HPDE6-E6E7 (cell line): Measurements from ENCODE around the gene SLC45A2.
"Not testable (repeated sequence)": the region's sequence is repeated elsewhere in the genome, so short reads cannot be mapped to it uniquely, and the experiment has no call there.

Experiments used
- DNase-seq: peaks from one replicate; pipeline ENCODE4 v3.0.0; 2011; ENCODE audit warnings: missing footprints; ENCODE audit errors: extremely low spot score

SLC45A2 gene, protein sequence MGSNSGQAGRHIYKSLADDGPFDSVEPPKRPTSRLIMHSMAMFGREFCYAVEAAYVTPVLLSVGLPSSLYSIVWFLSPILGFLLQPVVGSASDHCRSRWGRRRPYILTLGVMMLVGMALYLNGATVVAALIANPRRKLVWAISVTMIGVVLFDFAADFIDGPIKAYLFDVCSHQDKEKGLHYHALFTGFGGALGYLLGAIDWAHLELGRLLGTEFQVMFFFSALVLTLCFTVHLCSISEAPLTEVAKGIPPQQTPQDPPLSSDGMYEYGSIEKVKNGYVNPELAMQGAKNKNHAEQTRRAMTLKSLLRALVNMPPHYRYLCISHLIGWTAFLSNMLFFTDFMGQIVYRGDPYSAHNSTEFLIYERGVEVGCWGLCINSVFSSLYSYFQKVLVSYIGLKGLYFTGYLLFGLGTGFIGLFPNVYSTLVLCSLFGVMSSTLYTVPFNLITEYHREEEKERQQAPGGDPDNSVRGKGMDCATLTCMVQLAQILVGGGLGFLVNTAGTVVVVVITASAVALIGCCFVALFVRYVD

DNA sequence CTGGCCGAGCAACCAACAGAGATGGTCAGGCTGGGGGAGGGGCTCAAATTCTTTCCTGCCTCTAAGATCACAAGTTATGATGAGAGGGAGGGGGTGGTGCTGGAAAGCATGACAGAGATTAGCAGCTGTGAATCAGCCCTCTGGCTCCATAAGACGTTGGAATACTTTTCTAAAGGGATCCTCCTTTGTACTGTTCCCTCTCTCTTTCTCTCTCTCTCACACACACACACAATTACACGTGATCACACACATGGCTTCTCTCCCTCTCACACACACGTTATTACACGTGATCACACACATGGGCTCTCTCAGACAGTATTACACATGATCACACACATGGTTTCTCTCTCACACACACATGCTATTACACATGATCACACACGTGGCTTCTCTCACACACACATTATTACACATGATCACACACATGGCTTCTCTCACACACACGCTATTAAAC is at the start of gene SLC45A2:
Gene SLC45A2, minus strand, starts transcription at position 23 of the 454 bp plus-strand sequence. CDS start 110 bp downstream, outside the sequence.
- no peak for DNase-seq

DNA sequence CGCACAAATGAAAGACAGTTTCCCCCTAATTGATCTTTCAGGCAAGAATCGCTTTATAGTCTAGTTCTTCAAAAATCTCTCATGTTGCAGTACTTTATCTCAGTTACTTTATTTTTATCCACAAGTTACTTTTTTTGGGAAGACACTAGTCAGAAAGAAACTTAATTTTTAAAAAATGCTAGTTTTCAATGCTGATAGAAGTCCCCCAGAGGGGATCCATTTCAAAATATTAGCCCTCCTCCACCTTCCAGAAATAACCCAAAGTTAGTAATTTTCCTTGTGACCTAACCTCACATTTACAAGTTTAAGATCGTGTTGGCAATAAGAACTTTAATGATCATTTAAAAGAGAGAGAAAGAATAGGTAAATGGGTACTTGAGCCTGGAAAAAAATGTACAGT is 47.5 kb upstream of the SLC45A2 start:
- DNase-seq: no peak

GRCh38 chr5:34031117-34031516 is 46.6 kb upstream of the SLC45A2 start:
- DNase-seq: no peak

DNA sequence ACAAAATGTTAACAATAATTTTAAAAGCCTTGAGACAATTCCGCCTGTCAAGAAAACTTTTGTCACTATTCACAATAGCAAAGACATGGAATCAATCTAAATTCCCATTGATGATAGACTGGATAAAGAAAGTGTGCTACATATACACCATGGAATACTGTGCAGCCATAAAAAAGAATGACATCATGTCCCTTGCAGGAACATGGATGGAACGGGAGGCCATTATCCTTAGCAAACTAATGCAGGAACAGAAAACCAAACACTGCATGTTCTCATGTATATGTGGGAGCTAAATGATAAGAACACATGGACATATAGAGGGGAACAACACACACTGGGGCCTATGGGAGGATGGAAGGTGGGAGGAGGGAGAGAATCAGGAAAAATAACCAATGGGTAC is 46.1 kb upstream of the SLC45A2 start:
- not testable (repeated sequence) for DNase-seq

- DNase-seq: no peak
Observed at GRCh38 chr5:34030048-34030447, 45.6 kb upstream of the SLC45A2 start.

DNA sequence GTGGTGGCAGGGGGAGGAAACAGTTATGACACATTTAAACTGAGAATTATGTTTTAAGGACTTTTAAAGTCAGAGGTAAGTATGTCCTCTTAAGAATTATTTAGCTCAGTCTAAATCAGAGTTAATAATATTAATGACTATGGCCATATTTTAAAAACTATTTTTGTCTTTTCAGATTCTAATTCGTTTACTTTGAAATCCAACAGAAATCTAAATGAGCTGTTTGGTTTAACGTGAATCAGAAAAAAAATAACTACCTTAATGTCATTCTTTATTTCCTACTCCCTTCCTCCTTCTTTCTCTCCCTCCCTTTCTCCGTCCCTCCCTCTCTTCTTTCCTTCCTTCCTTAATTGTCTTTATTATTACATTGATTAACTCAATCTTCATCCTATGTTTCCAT is 43.9 kb upstream of the SLC45A2 start:
- DNase-seq: no peak

DNA sequence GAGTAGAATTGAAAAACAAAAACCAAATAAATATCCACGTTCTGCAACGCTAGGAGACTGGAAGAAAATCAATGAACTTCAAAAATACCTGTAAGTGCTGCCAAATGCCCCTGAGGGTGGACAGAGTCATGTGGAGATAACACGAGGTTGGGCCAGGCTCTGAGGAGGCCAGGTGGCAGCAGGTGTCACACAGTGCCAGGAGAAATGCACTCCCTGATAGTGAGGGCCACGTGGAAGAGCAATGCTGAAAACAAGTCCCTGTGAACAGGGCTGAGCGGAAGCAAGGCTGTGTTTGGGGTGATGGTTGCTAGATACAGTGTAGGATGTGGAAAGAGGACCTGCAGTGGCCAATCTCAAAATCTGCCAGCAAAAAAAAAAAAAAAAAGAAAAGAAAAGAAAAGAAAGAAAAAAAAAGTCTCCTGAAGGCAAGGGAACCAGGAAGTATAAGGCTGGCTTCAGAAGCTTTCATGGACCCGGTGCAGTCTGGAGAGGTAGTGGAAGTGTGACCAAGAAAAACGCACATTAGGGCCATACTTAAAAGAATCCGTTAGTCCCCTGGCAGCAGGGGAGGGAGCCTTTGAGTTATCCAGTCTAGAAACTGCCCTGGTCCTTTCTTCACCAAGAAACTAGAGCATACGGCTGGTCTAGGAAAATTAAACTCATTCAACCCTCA is 41.7 kb upstream of the SLC45A2 start:
- no peak for DNase-seq

DNA sequence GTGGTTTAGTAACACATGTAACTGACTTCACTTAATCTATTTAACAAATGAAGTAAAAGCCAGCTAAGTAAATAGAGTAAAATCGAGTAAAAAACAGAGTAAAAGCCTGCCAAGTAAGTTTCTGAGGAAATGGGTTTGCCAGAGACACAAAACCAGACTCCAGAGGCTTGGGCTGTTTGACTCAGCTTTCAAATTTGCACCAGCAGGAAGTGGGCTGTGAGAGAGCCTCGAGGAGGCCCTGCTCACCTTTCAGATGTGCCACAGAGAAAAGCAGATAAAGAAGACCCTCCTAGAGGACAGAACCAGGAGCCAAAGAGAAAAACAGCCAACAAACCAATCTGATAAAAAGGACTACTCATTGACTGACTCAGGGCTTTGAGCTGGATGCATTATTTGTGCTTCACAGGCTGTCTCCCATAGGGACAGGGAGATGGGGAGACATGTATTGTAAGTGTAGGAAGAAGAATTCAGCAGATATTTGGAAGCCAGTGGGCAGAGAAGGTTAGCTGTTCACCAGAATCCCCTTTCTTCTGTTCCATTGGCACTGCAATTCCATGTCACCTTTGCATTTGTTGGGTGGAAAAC is 37.7 kb upstream of the SLC45A2 start:
- no peak for DNase-seq

DNA sequence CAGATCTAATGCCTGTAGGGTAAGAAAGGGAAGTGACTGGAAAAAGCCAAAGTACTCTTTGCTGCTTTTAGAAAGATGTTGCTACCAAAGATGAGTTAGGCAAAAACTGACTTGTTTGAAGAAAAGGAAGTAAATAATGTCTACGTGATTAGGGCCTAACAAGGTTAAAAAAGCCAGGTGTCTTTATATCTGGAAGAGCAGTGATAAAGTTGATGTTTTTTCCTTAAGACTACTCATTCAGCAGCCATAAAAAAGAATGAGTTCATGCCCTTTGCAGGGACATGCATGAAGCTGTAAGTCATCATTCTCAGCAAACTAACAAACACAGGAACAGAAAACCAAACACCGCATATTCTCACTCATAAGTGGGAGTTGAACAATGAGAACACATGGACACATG is 36.8 kb upstream of the SLC45A2 start:
- DNase-seq: no peak

DNA sequence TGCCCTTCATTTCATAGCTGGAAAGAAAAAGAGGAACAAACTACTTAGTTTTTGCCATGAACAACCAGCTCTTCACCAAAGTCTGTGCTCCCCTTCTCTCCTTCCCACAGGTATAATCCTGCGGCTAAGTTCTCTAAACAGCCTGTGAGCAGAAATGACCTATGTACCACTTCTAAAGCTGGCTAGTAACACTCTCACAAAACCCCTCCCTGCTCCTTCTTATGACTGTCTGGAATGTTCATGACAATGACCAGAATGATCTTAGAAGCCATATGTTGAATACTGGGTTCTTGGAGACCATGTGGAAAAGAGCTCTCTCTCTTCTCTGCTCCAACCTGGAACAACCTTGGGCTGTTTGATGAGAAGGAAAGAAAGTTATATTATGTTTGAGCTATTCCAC is 36.2 kb upstream of the SLC45A2 start:
- DNase-seq: no peak

DNA sequence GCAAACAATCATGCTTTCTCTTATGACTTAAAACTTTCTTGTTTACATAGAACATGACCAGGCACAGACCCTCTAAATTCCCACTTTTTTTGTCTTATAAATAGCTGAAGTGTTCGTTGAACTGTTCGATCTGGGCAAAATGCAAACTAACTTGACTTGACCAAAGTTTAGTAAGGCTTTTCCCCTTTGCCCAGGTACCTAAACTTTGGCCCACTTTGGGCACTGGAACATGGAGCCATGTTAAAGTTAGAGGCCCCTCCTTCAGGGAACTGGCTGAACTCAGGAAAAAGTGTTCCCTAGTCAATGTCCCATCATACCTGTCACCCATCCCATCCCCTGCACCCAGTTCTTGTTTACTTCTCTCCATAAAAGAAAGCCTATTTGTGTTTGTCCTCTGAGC is 32.8 kb upstream of the SLC45A2 start:
- DNase-seq: no peak

GRCh38 chr5:34016750-34017149 is 32.3 kb upstream of the SLC45A2 start:
- no peak for DNase-seq

GRCh38 chr5:34016222-34016621 is 31.7 kb upstream of the SLC45A2 start:
- DNase-seq: no peak

DNA sequence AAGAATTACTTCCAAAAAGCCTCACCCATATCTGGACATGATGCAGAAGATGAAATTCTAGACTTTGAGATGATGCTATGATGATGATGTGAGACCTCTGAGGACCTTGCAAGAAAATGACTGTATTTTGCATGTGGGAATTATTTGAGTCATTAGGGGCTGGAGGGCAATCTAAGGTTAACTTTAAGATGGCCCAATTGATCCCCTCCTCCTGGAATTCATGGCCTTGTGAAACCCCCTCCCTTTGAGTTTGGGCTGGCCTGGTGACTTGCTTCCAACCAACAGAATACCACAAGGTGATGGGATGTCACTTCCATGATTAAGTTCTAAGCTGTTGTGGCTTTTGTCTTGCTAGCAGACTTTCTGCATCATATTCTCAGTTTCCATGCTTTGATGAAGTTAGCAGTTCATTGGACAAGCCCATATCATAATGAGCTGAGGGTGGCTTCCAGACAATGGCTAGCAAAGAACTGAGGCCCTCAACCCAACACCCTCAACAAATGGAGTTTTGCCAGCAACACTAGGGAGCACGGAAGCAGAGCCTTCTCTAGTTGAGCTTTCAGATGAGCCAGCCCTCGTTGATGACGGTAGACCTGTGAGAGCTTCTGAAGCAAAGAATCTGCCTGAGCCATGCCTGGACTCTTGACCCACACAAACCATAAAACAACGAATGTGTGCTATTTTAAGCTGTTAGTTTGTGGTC is 30.8 kb upstream of the SLC45A2 start:
- no peak for DNase-seq

GRCh38 chr5:34014626-34015025 is 30.1 kb upstream of the SLC45A2 start:
- no peak for DNase-seq

GRCh38 chr5:34013547-34013946 is 29.1 kb upstream of the SLC45A2 start:
- DNase-seq: no peak

GRCh38 chr5:34012791-34013190 is 28.3 kb upstream of the SLC45A2 start:
- no peak for DNase-seq

DNA sequence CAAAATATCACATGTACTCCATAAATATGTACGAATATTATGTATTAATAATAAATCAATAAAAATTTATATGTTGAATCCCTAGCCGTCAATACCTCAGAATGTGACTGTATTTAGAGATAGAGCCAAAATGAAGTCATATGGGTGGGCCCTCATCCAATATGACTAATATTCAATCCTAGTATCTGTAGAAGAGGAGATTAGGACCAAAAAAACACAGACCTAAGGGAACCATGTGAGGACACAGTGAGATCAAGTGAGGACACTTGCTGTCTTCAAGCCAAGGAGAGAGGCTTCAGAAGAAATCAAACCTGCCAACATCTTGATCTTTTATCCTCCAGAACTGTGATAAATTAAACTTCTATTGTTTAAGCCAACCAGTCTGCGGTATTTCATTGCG is 27.0 kb upstream of the SLC45A2 start:
- no peak for DNase-seq

DNA sequence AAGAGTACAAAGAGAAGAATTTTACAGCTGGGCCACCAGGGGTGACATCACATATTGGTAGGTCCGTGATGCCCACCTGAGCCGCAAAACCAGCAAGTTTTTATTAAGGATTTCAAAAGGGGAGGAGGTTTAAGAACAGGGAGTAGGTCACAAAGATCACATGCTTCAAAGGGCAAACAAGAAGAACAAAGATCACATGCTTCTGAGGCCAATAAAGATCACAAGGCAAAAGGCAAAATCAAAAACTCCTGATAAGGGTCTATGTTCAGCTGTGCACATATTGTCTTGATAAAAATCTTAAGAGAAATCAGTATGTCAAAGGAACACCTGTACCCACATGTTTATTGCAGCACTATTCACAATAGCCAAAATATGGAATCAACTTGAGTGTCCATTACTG is 25.7 kb upstream of the SLC45A2 start:
- not testable (repeated sequence) for DNase-seq

- no peak for DNase-seq
Observed at GRCh38 chr5:34009610-34010009, 25.1 kb upstream of the SLC45A2 start.

GRCh38 chr5:34008802-34009201 is 24.3 kb upstream of the SLC45A2 start:
- no peak for DNase-seq
